GM23338 (cell line): ENCODE results near the gene UQCRC2. TPM values are rescaled to one million over a fixed set of nuclear protein-coding genes. Genes with fewer than 3 reads are reported as not detected.

Experiments used
- ATAC-seq: fragments of 200-7000 bp; cut with Tn5 transposase; 3 replicates; pipeline ENCODE4 v1.9.1; 2020
- DNase-seq: peaks from one replicate; pipeline ENCODE4 v3.0.0-alpha.2; 2015; ENCODE audit warnings: low spot score
- H2AFZ ChIP-seq: fragments of 200-600 bp; sonication (generic); 2 replicates; pipeline ENCODE4 v1.8.0; 2016; ENCODE audit warnings: antibody characterized with exemption, mild to moderate bottlenecking, moderate library complexity
- H3F3A ChIP-seq: fragments of 200-600 bp; sonication (generic); replicated peaks from 2 replicates; pipeline ENCODE4 v1.8.0; 2017; ENCODE audit warnings: antibody characterized with exemption, mixed run types, low read depth
- H3K27ac ChIP-seq: fragments of 200-600 bp; sonication (generic); 2 replicates; pipeline ENCODE4 v1.6.1; 2016; ENCODE audit warnings: low read depth
- H3K27me3 ChIP-seq: fragments of 200-600 bp; sonication (generic); 2 replicates; pipeline ENCODE4 v1.8.0; 2016; ENCODE audit warnings: mild to moderate bottlenecking, mixed run types, moderate library complexity; ENCODE audit not compliant: insufficient read depth
- H3K36me3 ChIP-seq: fragments of 200-600 bp; sonication (generic); 2 replicates; pipeline ENCODE4 v1.8.0; 2016; ENCODE audit warnings: mild to moderate bottlenecking; ENCODE audit not compliant: insufficient read depth
- H3K4me1 ChIP-seq: fragments of 200-600 bp; sonication (generic); 2 replicates; pipeline ENCODE4 v1.8.0; 2016; ENCODE audit warnings: mild to moderate bottlenecking, moderate library complexity; ENCODE audit not compliant: insufficient read depth
- H3K4me2 ChIP-seq: fragments of 200-600 bp; sonication (generic); 2 replicates; pipeline ENCODE4 v1.7.1; 2017; ENCODE audit warnings: mixed run types
- H3K4me3 ChIP-seq: fragments of 200-600 bp; sonication (generic); 2 replicates; pipeline ENCODE4 v1.6.1; 2016; ENCODE audit warnings: mixed run types
- H3K79me2 ChIP-seq: fragments of 200-600 bp; sonication (generic); replicated peaks from 2 replicates; pipeline ENCODE4 v1.8.0; 2017; ENCODE audit warnings: mild to moderate bottlenecking; ENCODE audit not compliant: insufficient read depth
- H3K9me2 ChIP-seq: fragments of 200-600 bp; sonication (generic); 2 replicates; pipeline ENCODE4 v1.8.0; 2017; ENCODE audit not compliant: insufficient read depth
- H4K20me1 ChIP-seq: fragments of 200-600 bp; sonication (generic); replicated peaks from 2 replicates; pipeline ENCODE4 v1.8.0; 2017; ENCODE audit warnings: mild to moderate bottlenecking; ENCODE audit not compliant: insufficient read depth
- H3K27ac Mint-ChIP-seq: 2 replicates; pipeline ENCODE4 v1.8.0; 2020; ENCODE audit warnings: inconsistent platforms, mild to moderate bottlenecking, moderate library complexity, mixed read lengths
- H3K27me3 Mint-ChIP-seq: 3 replicates; pipeline ENCODE4 v1.8.0; 2022; ENCODE audit warnings: low read depth, mild to moderate bottlenecking, moderate library complexity, mixed read lengths, inconsistent platforms; ENCODE audit not compliant: insufficient read depth, poor library complexity
- H3K36me3 Mint-ChIP-seq: 3 replicates; pipeline ENCODE4 v1.8.0; 2021; ENCODE audit warnings: low read depth, mild to moderate bottlenecking, inconsistent platforms, moderate library complexity, mixed read lengths
- H3K4me1 Mint-ChIP-seq: 3 replicates; pipeline ENCODE4 v1.8.0; 2020; ENCODE audit warnings: mild to moderate bottlenecking, inconsistent platforms, mixed read lengths
- H3K4me3 Mint-ChIP-seq: 3 replicates; pipeline ENCODE4 v1.8.0; 2021; ENCODE audit warnings: moderate library complexity, mild to moderate bottlenecking, inconsistent platforms, mixed read lengths
- H3K9me3 Mint-ChIP-seq: 3 replicates; pipeline ENCODE4 v1.8.0; 2020; ENCODE audit warnings: moderate library complexity, mild to moderate bottlenecking, inconsistent platforms, mixed read lengths
- CREB1 ChIP-seq: fragments of 250-450 bp; sonication (Bioruptor Pico); IDR thresholded peaks from 2 replicates; pipeline ENCODE4 v1.5.0; 2020; ENCODE audit warnings: low read depth, mild to moderate bottlenecking, moderate library complexity
- CTCF ChIP-seq, 2 experiments: fragments of 200-600 bp in 1 of 2; sonication (generic) in 1 of 2; conservative IDR thresholded peaks; 2 replicates each; pipeline versions ENCODE4 v1.5.1 to v1.6.1; 2016 to 2017; ENCODE audit warnings: antibody characterized with exemption in 2 of 2, low read depth in 2 of 2, mild to moderate bottlenecking in 2 of 2, moderate library complexity in 1 of 2
- EZH2phosphoT487 ChIP-seq: fragments of 200-600 bp; sonication (generic); IDR thresholded peaks from one replicate; pipeline ENCODE4 v1.8.1; 2018; ENCODE audit warnings: antibody characterized with exemption; ENCODE audit not compliant: unreplicated experiment
- JUNB ChIP-seq: IDR thresholded peaks from one replicate; pipeline ENCODE4 v1.6.1; 2016; ENCODE audit warnings: antibody characterized with exemption; ENCODE audit not compliant: unreplicated experiment
- POLR2AphosphoS5 ChIP-seq: IDR thresholded peaks from 2 replicates; pipeline ENCODE4 v1.6.1; 2016; ENCODE audit warnings: antibody characterized with exemption, low read depth
- REST ChIP-seq: IDR thresholded peaks from one replicate; pipeline ENCODE4 v1.6.1; 2018; ENCODE audit warnings: antibody characterized with exemption; ENCODE audit not compliant: unreplicated experiment
- STAT1 ChIP-seq: IDR thresholded peaks from one replicate; pipeline ENCODE4 v1.6.1; 2016; ENCODE audit warnings: antibody characterized with exemption; ENCODE audit not compliant: unreplicated experiment
- ZNF331 ChIP-seq: fragments of 250-450 bp; sonication (Bioruptor Pico); IDR thresholded peaks from 2 replicates; pipeline ENCODE4 v1.5.0; 2020; ENCODE audit warnings: low read depth, mild to moderate bottlenecking, moderate library complexity
- polyA plus RNA-seq: library from polyadenylated mRNA; unstranded; fragments of >200 nt; fragmentation: Nextera tagmentation; extraction: Ambion mirVana; gene quantifications from 2 replicates; pipeline ENCODE4 v1.2.1, GENCODE V29; 2016
- total RNA-seq: library from RNA; depleted of rRNA; stranded (reverse); fragments of >200 nt; shearing (Covaris generic); gene quantifications from 2 replicates; pipeline ENCODE4 v1.2.3, GENCODE V29; 2014

The UQCRC2 gene
- total and polyA plus RNA-seq, 2 experiments from 2014 or later = 88.0 to 122 TPM

- 0 out of 2 replicates have a peak, but pooled peaks cover 7% of the 10 kb centered on the region for H4K20me1 ChIP-seq
- Mint-ChIP-seq H3K27me3 (peaks cover 4% of the 10 kb centered on the region), H3K27ac (no peak overlapping the region), H3K4me1 (peaks cover 11% of the 10 kb centered on the region), H3K36me3 (peaks cover 35% of the 10 kb centered on the region), H3K4me3 (no peak overlapping the region), H3K9me3 (no peaks in the 10 kb centered on the region)
- no peak overlapping the region for H3K4me3 ChIP-seq
- no peak overlapping the region for H2AFZ ChIP-seq
- peaks cover 8% of the 10 kb centered on the region for H3K4me1 ChIP-seq
- peaks cover 31% of the 10 kb centered on the region for H3K36me3 ChIP-seq
- no peaks in the 10 kb centered on the region for H3K9me2 ChIP-seq
- no peaks in the 10 kb centered on the region for H3K79me2 ChIP-seq
- H3K4me2 ChIP-seq = no peak overlapping the region
- no peak for ATAC-seq
- no peak for DNase-seq
- H3K27ac ChIP-seq = peak overlapping the region; percentile 69; the same call in 1 of the 2 replicates
- H3K27me3 ChIP-seq = no peaks in the 10 kb centered on the region
- H3F3A ChIP-seq = no peaks in the 10 kb centered on the region
- TF ChIP-seq REST = no peak
- no peak for TF ChIP-seq CTCF (conservative IDR thresholded peaks at IDR 0.05; ENCODE audit: low read depth in 2 of 2)
- no peak for TF ChIP-seq STAT1
- no peak for TF ChIP-seq CREB1
Observed at GRCh38 chr16:21985524-21985923, 32.4 kb downstream of the UQCRC2 start.

- no peak overlapping the region for H2AFZ ChIP-seq
- Mint-ChIP-seq H3K27me3 (peaks cover 4% of the 10 kb centered on the region), H3K27ac (no peak overlapping the region), H3K4me3 (no peak overlapping the region), H3K36me3 (peaks cover 22% of the 10 kb centered on the region), H3K9me3 (no peaks in the 10 kb centered on the region), H3K4me1 (peaks cover 12% of the 10 kb centered on the region)
- DNase-seq (peak; percentile 28), ATAC-seq (no peak)
- no peaks in the 10 kb centered on the region for H3K9me2 ChIP-seq
- H3K27ac ChIP-seq = no peak overlapping the region
- 0 out of 2 replicates have a peak, but pooled peaks cover 4% of the 10 kb centered on the region for H4K20me1 ChIP-seq
- peaks cover 21% of the 10 kb centered on the region; the same call in 1 of the 2 replicates for H3K36me3 ChIP-seq
- no peaks in the 10 kb centered on the region for H3K79me2 ChIP-seq
- peaks cover 8% of the 10 kb centered on the region for H3K4me1 ChIP-seq
- H3F3A ChIP-seq = no peaks in the 10 kb centered on the region
- H3K4me2 ChIP-seq = no peak overlapping the region
- H3K4me3 ChIP-seq = no peak overlapping the region
- H3K27me3 ChIP-seq = no peaks in the 10 kb centered on the region
- TF ChIP-seq EZH2phosphoT487 (no peak), POLR2AphosphoS5 (no peak), CTCF (conservative IDR thresholded peaks at IDR 0.05; ENCODE audit: low read depth in 2 of 2) (no peak), STAT1 (no peak), JUNB (no peak), ZNF331 (no peak)
Observed at GRCh38 chr16:21986692-21987246, 33.6 kb downstream of the UQCRC2 start.
